GM23338 (cell line): ENCODE results near the gene PPP2R5B.

Experiments
- CREB1 ChIP-seq: fragments of 250-450 bp; sonication (Bioruptor Pico); IDR thresholded peaks from 2 replicates; pipeline ENCODE4 v1.5.0; 2020; ENCODE audit warnings: low read depth, mild to moderate bottlenecking, moderate library complexity
- EZH2 ChIP-seq: fragments of 200-600 bp; sonication (generic); IDR thresholded peaks from one replicate; pipeline ENCODE4 v1.8.0; 2017; ENCODE audit warnings: antibody characterized with exemption, mild to moderate bottlenecking, low read depth; ENCODE audit not compliant: unreplicated experiment
- EZH2phosphoT487 ChIP-seq: fragments of 200-600 bp; sonication (generic); IDR thresholded peaks from one replicate; pipeline ENCODE4 v1.8.1; 2018; ENCODE audit warnings: antibody characterized with exemption; ENCODE audit not compliant: unreplicated experiment
- JUNB ChIP-seq: IDR thresholded peaks from one replicate; pipeline ENCODE4 v1.6.1; 2016; ENCODE audit warnings: antibody characterized with exemption; ENCODE audit not compliant: unreplicated experiment
- NANOG ChIP-seq: IDR thresholded peaks from 2 replicates; pipeline ENCODE4 v1.6.1; 2016; ENCODE audit warnings: antibody characterized with exemption, borderline replicate concordance
- POLR2AphosphoS5 ChIP-seq: IDR thresholded peaks from 2 replicates; pipeline ENCODE4 v1.6.1; 2016; ENCODE audit warnings: antibody characterized with exemption, low read depth
- STAT1 ChIP-seq: IDR thresholded peaks from one replicate; pipeline ENCODE4 v1.6.1; 2016; ENCODE audit warnings: antibody characterized with exemption; ENCODE audit not compliant: unreplicated experiment
- ZNF114 ChIP-seq: fragments of 250-450 bp; sonication (Bioruptor Pico); IDR thresholded peaks from 2 replicates; pipeline ENCODE4 v1.5.0; 2020; ENCODE audit warnings: mild to moderate bottlenecking, moderate library complexity
- ZNF331 ChIP-seq: fragments of 250-450 bp; sonication (Bioruptor Pico); IDR thresholded peaks from 2 replicates; pipeline ENCODE4 v1.5.0; 2020; ENCODE audit warnings: low read depth, mild to moderate bottlenecking, moderate library complexity
- TF ChIP-seq, protein P1 (sequence below), 2 experiments: fragments of 200-600 bp in 1 of 2; sonication (generic) in 1 of 2; conservative IDR thresholded peaks; 2 replicates each; pipeline versions ENCODE4 v1.5.1 to v1.6.1; 2016 to 2017; ENCODE audit warnings: antibody characterized with exemption in 2 of 2, low read depth in 2 of 2, mild to moderate bottlenecking in 2 of 2, moderate library complexity in 1 of 2
- TF ChIP-seq, protein P2 (sequence below): IDR thresholded peaks from one replicate; pipeline ENCODE4 v1.6.1; 2018; ENCODE audit warnings: antibody characterized with exemption; ENCODE audit not compliant: unreplicated experiment
- TF ChIP-seq, protein P3 (sequence below): IDR thresholded peaks from 2 replicates; pipeline ENCODE4 v1.6.1; 2016; ENCODE audit warnings: antibody characterized with exemption
- TF ChIP-seq, protein P4 (sequence below): fragments of 250-450 bp; sonication (Bioruptor Pico); IDR thresholded peaks from 2 replicates; pipeline ENCODE4 v1.5.0; 2020; ENCODE audit warnings: mild to moderate bottlenecking, moderate library complexity

DNA sequence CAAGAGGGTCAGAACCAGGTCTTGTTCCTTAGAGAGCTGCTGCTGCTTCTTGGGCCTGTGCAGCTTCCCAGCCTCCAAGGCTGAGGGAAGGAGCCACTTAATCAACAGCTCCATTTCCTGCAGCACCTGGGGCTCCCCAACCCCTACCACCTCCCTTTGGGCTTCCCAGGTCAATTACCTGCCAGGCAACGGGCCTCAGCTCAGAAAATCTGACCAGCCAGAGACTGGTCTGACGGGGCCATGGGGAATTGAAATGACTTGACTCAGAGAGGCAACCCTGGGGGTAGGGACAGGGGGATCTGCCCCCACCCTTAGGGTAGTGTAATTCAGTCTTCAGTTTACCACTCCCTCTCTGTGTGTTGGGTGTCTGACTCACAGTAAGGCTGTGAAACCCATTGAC, 52.2 kb downstream of the PPP2R5B start:
- TF ChIP-seq, protein P1, sequence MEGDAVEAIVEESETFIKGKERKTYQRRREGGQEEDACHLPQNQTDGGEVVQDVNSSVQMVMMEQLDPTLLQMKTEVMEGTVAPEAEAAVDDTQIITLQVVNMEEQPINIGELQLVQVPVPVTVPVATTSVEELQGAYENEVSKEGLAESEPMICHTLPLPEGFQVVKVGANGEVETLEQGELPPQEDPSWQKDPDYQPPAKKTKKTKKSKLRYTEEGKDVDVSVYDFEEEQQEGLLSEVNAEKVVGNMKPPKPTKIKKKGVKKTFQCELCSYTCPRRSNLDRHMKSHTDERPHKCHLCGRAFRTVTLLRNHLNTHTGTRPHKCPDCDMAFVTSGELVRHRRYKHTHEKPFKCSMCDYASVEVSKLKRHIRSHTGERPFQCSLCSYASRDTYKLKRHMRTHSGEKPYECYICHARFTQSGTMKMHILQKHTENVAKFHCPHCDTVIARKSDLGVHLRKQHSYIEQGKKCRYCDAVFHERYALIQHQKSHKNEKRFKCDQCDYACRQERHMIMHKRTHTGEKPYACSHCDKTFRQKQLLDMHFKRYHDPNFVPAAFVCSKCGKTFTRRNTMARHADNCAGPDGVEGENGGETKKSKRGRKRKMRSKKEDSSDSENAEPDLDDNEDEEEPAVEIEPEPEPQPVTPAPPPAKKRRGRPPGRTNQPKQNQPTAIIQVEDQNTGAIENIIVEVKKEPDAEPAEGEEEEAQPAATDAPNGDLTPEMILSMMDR (conservative IDR thresholded peaks at IDR 0.05; ENCODE audit: low read depth in 2 of 2), result no peak
- no peak for TF ChIP-seq POLR2AphosphoS5
- no peak for TF ChIP-seq NANOG
- no peak for TF ChIP-seq CREB1
- TF ChIP-seq JUNB, result no peak
- no peak for TF ChIP-seq EZH2
- TF ChIP-seq, protein P2, sequence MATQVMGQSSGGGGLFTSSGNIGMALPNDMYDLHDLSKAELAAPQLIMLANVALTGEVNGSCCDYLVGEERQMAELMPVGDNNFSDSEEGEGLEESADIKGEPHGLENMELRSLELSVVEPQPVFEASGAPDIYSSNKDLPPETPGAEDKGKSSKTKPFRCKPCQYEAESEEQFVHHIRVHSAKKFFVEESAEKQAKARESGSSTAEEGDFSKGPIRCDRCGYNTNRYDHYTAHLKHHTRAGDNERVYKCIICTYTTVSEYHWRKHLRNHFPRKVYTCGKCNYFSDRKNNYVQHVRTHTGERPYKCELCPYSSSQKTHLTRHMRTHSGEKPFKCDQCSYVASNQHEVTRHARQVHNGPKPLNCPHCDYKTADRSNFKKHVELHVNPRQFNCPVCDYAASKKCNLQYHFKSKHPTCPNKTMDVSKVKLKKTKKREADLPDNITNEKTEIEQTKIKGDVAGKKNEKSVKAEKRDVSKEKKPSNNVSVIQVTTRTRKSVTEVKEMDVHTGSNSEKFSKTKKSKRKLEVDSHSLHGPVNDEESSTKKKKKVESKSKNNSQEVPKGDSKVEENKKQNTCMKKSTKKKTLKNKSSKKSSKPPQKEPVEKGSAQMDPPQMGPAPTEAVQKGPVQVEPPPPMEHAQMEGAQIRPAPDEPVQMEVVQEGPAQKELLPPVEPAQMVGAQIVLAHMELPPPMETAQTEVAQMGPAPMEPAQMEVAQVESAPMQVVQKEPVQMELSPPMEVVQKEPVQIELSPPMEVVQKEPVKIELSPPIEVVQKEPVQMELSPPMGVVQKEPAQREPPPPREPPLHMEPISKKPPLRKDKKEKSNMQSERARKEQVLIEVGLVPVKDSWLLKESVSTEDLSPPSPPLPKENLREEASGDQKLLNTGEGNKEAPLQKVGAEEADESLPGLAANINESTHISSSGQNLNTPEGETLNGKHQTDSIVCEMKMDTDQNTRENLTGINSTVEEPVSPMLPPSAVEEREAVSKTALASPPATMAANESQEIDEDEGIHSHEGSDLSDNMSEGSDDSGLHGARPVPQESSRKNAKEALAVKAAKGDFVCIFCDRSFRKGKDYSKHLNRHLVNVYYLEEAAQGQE, result no peak
- no peak for TF ChIP-seq ZNF114 (CRISPR knock-in tag)
- TF ChIP-seq EZH2phosphoT487, result no peak
- TF ChIP-seq ZNF331 (CRISPR knock-in tag), result no peak
- TF ChIP-seq STAT1, result no peak
- TF ChIP-seq, protein P3, sequence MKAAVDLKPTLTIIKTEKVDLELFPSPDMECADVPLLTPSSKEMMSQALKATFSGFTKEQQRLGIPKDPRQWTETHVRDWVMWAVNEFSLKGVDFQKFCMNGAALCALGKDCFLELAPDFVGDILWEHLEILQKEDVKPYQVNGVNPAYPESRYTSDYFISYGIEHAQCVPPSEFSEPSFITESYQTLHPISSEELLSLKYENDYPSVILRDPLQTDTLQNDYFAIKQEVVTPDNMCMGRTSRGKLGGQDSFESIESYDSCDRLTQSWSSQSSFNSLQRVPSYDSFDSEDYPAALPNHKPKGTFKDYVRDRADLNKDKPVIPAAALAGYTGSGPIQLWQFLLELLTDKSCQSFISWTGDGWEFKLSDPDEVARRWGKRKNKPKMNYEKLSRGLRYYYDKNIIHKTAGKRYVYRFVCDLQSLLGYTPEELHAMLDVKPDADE, result no peak
- TF ChIP-seq, protein P4, sequence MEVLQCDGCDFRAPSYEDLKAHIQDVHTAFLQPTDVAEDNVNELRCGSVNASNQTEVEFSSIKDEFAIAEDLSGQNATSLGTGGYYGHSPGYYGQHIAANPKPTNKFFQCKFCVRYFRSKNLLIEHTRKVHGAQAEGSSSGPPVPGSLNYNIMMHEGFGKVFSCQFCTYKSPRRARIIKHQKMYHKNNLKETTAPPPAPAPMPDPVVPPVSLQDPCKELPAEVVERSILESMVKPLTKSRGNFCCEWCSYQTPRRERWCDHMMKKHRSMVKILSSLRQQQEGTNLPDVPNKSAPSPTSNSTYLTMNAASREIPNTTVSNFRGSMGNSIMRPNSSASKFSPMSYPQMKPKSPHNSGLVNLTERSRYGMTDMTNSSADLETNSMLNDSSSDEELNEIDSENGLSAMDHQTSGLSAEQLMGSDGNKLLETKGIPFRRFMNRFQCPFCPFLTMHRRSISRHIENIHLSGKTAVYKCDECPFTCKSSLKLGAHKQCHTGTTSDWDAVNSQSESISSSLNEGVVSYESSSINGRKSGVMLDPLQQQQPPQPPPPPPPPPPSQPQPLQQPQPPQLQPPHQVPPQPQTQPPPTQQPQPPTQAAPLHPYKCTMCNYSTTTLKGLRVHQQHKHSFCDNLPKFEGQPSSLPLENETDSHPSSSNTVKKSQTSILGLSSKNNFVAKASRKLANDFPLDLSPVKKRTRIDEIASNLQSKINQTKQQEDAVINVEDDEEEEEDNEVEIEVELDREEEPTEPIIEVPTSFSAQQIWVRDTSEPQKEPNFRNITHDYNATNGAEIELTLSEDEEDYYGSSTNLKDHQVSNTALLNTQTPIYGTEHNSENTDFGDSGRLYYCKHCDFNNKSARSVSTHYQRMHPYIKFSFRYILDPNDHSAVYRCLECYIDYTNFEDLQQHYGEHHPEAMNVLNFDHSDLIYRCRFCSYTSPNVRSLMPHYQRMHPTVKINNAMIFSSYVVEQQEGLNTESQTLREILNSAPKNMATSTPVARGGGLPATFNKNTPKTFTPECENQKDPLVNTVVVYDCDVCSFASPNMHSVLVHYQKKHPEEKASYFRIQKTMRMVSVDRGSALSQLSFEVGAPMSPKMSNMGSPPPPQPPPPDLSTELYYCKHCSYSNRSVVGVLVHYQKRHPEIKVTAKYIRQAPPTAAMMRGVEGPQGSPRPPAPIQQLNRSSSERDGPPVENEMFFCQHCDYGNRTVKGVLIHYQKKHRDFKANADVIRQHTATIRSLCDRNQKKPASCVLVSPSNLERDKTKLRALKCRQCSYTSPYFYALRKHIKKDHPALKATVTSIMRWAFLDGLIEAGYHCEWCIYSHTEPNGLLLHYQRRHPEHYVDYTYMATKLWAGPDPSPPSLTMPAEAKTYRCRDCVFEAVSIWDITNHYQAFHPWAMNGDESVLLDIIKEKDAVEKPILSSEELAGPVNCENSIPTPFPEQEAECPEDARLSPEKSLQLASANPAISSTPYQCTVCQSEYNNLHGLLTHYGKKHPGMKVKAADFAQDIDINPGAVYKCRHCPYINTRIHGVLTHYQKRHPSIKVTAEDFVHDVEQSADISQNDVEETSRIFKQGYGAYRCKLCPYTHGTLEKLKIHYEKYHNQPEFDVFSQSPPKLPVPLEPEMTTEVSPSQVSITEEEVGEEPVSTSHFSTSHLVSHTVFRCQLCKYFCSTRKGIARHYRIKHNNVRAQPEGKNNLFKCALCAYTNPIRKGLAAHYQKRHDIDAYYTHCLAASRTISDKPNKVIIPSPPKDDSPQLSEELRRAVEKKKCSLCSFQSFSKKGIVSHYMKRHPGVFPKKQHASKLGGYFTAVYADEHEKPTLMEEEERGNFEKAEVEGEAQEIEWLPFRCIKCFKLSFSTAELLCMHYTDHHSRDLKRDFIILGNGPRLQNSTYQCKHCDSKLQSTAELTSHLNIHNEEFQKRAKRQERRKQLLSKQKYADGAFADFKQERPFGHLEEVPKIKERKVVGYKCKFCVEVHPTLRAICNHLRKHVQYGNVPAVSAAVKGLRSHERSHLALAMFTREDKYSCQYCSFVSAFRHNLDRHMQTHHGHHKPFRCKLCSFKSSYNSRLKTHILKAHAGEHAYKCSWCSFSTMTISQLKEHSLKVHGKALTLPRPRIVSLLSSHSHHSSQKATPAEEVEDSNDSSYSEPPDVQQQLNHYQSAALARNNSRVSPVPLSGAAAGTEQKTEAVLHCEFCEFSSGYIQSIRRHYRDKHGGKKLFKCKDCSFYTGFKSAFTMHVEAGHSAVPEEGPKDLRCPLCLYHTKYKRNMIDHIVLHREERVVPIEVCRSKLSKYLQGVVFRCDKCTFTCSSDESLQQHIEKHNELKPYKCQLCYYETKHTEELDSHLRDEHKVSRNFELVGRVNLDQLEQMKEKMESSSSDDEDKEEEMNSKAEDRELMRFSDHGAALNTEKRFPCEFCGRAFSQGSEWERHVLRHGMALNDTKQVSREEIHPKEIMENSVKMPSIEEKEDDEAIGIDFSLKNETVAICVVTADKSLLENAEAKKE (CRISPR knock-in tag), result no peak
